Epithelial cell of proximal tubule (primary cell): Measurements from ENCODE around the gene MARF1. TPM values are rescaled to one million over a fixed set of nuclear protein-coding genes. Genes with fewer than 3 reads are reported as not detected.

ENCODE experiments used
- DNase-seq: peaks from one replicate; pipeline ENCODE4 v3.0.0-alpha.2; 2011; ENCODE audit warnings: low read depth
- H3K4me3 ChIP-seq: 2 replicates; pipeline ENCODE4 v1.5.1; 2011; ENCODE audit warnings: low read depth, mild to moderate bottlenecking, low read length
- total RNA-seq: library from RNA; depleted of rRNA; stranded (reverse); fragments of >200 nt; gene quantifications from 2 replicates; pipeline ENCODE4 v1.2.3, GENCODE V29; 2015
- TF ChIP-seq, protein P1 (sequence below): conservative IDR thresholded peaks from 2 replicates; pipeline ENCODE4 v1.5.1; 2012; ENCODE audit warnings: low read depth, mild to moderate bottlenecking, low read length

Gene MARF1
- total RNA-seq, 1 donor from 2014 or later, result 9.5 TPM

DNA sequence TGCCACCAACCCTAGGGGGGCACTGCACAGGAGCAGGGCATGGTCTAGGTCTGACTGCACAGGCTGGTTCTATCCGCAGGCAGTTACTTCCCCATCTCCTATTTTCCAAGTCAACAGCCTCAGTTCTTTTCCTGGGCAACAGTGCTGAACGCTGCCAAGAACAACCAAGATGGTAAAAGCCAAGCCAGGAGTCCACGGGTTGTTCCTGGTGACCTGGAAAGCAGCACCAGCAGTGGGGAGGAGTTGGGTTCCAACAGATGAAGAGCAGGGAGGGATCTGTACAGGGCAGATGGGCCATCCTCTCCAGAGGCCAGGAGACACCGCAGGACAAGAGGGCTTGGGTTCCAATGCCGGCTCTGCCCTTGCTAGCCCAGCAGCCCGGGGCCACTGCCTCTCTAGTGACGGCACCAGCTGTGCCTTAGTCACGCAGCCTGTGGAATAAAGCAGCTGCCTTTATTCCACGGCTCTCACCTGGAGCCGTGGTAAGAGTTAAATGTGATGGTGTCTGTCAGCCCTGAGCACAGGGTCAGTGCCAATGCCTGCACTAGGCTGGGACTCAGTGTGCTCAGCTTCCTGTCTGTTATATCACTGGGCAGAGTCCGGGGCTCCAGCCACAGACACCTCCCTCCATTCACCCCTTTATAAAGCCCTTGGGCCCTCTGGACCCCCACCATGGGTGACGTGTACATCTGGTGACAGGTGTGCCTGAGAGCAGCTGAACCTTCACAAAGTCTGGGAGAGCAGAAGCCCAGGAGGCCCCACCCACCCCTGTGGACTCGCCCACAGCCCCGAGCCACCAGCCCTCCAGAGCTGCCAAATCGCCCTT, 44.9 kb downstream of the MARF1 start:
- H3K4me3 ChIP-seq, result no peak overlapping the region
- TF ChIP-seq, protein P1, sequence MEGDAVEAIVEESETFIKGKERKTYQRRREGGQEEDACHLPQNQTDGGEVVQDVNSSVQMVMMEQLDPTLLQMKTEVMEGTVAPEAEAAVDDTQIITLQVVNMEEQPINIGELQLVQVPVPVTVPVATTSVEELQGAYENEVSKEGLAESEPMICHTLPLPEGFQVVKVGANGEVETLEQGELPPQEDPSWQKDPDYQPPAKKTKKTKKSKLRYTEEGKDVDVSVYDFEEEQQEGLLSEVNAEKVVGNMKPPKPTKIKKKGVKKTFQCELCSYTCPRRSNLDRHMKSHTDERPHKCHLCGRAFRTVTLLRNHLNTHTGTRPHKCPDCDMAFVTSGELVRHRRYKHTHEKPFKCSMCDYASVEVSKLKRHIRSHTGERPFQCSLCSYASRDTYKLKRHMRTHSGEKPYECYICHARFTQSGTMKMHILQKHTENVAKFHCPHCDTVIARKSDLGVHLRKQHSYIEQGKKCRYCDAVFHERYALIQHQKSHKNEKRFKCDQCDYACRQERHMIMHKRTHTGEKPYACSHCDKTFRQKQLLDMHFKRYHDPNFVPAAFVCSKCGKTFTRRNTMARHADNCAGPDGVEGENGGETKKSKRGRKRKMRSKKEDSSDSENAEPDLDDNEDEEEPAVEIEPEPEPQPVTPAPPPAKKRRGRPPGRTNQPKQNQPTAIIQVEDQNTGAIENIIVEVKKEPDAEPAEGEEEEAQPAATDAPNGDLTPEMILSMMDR, result no peak
- DNase-seq, result no peak

DNA sequence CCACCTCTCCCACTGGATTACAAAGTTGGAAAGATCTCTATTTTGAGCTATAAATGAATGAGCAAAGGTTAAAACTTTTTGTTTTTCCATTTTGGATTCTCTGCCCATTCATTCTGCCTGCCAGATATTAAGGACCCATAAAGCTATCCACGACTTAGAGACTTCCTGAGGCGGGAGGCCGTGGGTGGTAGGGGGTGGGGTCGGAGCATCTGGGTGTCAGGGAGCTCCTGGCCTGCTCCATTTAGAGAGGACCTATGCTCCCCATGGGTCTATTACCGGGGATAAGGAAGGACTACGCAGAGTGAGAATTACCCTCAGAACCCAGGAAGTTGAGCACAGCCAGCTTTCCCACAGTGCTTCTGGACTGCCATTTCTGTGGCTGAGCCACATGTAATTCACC, 45.8 kb downstream of the MARF1 start:
- TF ChIP-seq, protein P1, result no peak
- DNase-seq, result no peak
- H3K4me3 ChIP-seq, result no peak overlapping the region

DNA sequence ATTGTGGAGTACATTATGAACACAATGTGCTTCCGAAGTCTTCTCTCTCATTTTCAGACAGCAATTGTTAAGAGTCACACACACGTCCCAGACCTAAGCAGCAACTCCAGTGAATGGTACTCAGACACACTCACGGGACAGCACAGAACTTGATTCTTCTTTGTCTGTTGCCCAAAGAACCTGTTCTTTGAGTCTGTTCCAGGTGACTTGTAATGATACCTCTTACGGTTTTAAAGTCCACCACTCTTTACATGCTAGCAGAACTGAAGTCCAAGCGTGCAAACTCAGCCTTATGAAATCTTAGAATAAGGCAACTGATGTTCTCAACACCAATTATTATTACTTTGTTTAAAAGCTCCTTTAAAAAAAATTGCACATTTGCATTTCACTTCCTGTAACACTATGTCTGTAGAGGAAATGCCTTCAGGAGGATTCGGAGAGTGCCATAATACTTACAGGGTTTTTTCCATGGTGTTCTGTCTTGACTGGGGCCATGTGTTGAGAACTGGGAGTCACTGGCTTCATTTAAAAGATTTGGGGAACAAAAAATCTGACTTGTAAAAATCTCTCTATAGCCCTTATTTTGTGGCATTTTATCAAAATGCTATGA, 48.1 kb downstream of the MARF1 start:
- DNase-seq, result no peak
- no peak overlapping the region for H3K4me3 ChIP-seq
- TF ChIP-seq, protein P1, result no peak

DNA sequence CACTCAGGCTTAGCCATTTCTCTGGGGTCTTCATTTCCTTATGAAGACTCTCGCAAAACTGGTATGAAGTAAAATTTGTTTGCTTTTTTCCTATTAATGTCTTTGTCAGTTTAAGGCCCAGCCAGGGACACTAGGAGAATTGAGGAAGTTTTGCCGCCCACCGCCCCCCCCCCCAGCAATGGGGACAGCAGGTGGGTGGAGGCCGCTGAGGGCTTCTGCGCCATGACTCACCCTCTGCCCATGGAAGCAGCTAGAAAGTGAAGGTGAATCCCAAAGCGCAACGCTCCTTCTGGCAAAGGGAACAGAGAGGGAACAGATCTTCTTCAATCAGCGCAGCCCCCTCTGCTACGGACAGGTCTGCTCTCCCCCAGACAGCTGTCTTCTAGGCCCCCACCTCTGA, 49.7 kb downstream of the MARF1 start:
- no peak overlapping the region for H3K4me3 ChIP-seq
- TF ChIP-seq, protein P1, result no peak
- no peak for DNase-seq

DNA sequence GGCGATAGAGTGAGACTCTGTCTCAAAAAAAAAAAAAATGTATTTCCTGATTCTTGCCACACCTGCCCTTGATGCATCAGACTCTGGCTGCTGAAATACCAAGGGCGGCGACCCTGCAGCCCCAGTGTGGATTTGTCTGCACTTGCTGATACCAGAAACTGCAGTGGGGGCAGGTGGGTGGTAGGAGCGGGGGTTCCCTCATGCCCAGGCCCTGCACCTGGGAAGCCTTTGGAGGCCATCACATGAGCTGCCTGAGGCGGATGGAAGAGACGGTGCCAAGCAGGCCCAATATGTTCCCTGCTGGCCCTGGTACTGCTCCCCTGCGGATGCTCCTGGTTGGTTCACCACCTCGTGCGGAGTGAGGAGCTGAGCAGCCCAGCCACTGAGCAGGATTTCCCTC, 50.6 kb downstream of the MARF1 start:
- no peak for DNase-seq
- TF ChIP-seq, protein P1, result no peak
- no peak overlapping the region for H3K4me3 ChIP-seq

DNA sequence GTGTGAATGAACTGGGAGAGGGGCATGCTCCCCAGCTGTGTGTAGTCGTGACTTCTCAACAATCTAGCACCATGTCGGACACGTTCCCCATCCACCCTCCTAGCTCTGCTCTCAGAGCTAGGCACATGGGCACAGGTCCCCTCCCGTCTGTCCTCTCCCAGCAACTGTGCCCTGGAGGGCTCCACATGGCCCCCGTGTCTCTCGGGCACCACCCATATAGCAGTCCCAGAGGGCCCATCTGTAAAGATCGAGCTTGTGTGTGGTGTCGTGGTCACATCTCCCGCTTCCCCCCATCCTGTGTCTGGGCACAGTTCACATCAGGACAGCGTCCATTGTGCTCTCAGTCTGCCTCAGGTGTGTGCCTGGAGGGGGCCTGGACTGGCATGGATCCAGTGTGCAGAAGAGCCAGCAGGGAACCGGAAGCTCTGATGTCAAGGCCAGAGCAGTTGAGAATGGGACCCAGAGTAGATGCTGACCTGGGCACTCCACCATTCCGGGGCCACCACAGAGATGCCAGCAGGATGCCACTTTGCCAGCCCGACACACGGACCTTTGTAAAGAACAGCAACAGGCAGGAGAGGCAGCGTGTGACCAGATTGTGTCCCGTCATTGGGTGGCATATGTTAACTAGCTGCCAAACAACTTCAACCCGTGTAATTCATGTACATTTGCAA, 55.7 kb downstream of the MARF1 start:
- TF ChIP-seq, protein P1, result no peak
- H3K4me3 ChIP-seq, result no peak overlapping the region
- DNase-seq, result no peak
